H1 (cell line): ENCODE data around the gene TMEM151A. TPM values are rescaled to one million over a fixed set of nuclear protein-coding genes. Genes with fewer than 3 reads are reported as not detected.

ENCODE experiments used
- CTCF ChIA-PET: fragments of 300-600 bp; sonication (Branson Sonifier 250); formaldehyde crosslinking; loops from one replicate; lab custom pipeline; 2021; ENCODE audit not compliant: partially characterized antibody; lab: Charles Lee
- POLR2A ChIA-PET: fragments of 300-600 bp; sonication (Branson Sonifier 250); formaldehyde crosslinking; loops from one replicate; lab custom pipeline; 2021; ENCODE audit warnings: inconsistent platforms; ENCODE audit not compliant: partially characterized antibody; lab: Charles Lee
- DNase-seq, 2 experiments: peaks; one replicate each; pipeline versions ENCODE4 v3.0.0 to v3.0.0-alpha.2; 2010 to 2022; ENCODE audit warnings: low spot score in 2 of 2, low read depth in 1 of 2, mixed read lengths in 1 of 2
- FAIRE-seq: peaks from 2 replicates; lab custom pipeline; 2011; peaks lifted over from hg19 to GRCh38; lab: Jason Lieb, UNC
- H2AFZ ChIP-seq: 2 replicates; pipeline ENCODE4 v1.8.1; 2012; ENCODE audit warnings: low read length, inconsistent platforms
- H2AK5ac ChIP-seq: 2 replicates; pipeline ENCODE4 v1.6.1; 2013; ENCODE audit warnings: low read depth, low read length
- H2BK120ac ChIP-seq: replicated peaks from 2 replicates; pipeline ENCODE3; 2013; ENCODE audit warnings: low read depth, low read length, inconsistent platforms
- H2BK12ac ChIP-seq: 2 replicates; pipeline ENCODE4 v1.6.1; 2013; ENCODE audit warnings: low read depth, low read length
- H2BK15ac ChIP-seq: 2 replicates; pipeline ENCODE4 v1.6.1; 2013; ENCODE audit warnings: low read length
- H2BK20ac ChIP-seq: 2 replicates; pipeline ENCODE4 v1.6.1; 2013; ENCODE audit warnings: low read length
- H2BK5ac ChIP-seq: 2 replicates; pipeline ENCODE4 v1.6.1; 2013; ENCODE audit warnings: low read depth, low read length
- H3K14ac ChIP-seq: 2 replicates; pipeline ENCODE4 v1.6.1; 2013; ENCODE audit warnings: inconsistent platforms; ENCODE audit not compliant: insufficient read length
- H3K18ac ChIP-seq: 2 replicates; pipeline ENCODE4 v1.6.1; 2013; ENCODE audit warnings: low read length; ENCODE audit errors: extremely low read depth
- H3K23ac ChIP-seq: 2 replicates; pipeline ENCODE4 v1.6.1; 2013; ENCODE audit warnings: inconsistent platforms; ENCODE audit not compliant: insufficient read length
- H3K23me2 ChIP-seq: 2 replicates; pipeline ENCODE4 v1.6.1; 2013; ENCODE audit warnings: low read depth, low read length
- H3K27ac ChIP-seq: 2 replicates; pipeline ENCODE4 v1.6.1; 2011; ENCODE audit warnings: low read depth, low read length, inconsistent platforms
- H3K27me3 ChIP-seq, 4 experiments: replicated peaks in 1 of 4; 1 replicate in 1 of 4; 2 replicates in 3 of 4; pipeline versions ENCODE4 v1.6.1 to v1.8.1; 2011 to 2013; ENCODE audit warnings: low read length in 3 of 4, mild to moderate bottlenecking in 3 of 4, inconsistent platforms in 2 of 4, mixed read lengths in 2 of 4, moderate library complexity in 1 of 4; ENCODE audit not compliant: control insufficient read depth in 3 of 4, insufficient read depth in 3 of 4; ENCODE audit errors: extremely low read depth in 1 of 4
- H3K36me3 ChIP-seq, 4 experiments: 2 replicates each; pipeline versions ENCODE4 v1.6.1 to v1.8.1; 2011 to 2013; ENCODE audit warnings: mild to moderate bottlenecking in 4 of 4, low read length in 3 of 4, moderate library complexity in 2 of 4, control low read depth in 1 of 4, inconsistent platforms in 1 of 4; ENCODE audit not compliant: insufficient read depth in 4 of 4, control insufficient read depth in 2 of 4
- H3K4ac ChIP-seq: replicated peaks from 2 replicates; pipeline ENCODE3; 2013; ENCODE audit warnings: low read length, low read depth, mixed read lengths, inconsistent platforms; ENCODE audit not compliant: insufficient read length
- H3K4me1 ChIP-seq, 4 experiments: replicated peaks in 1 of 4; 1 replicate in 1 of 4; 2 replicates in 3 of 4; pipeline versions ENCODE4 v1.6.1 to v1.8.1; 2011 to 2013; ENCODE audit warnings: low read length in 3 of 4, inconsistent platforms in 2 of 4, mixed read lengths in 1 of 4; ENCODE audit not compliant: insufficient read depth in 4 of 4, control insufficient read depth in 3 of 4
- H3K4me2 ChIP-seq, 2 experiments: 2 replicates each; pipeline versions ENCODE4 v1.6.1 to v1.8.1; 2011 to 2013; ENCODE audit warnings: low read depth in 2 of 2, low read length in 2 of 2, control low read depth in 1 of 2, inconsistent platforms in 1 of 2, mild to moderate bottlenecking in 1 of 2; ENCODE audit not compliant: insufficient read depth in 1 of 2
- H3K4me3 ChIP-seq, 4 experiments: fragments of 200-600, 300-600 bp in 1 of 4; sonication (generic), shearing (Covaris generic), sonication (Bioruptor Twin) in 1 of 4; 2 replicates each; pipeline versions ENCODE4 v1.5.1 to v1.8.1; 2011 to 2016; ENCODE audit warnings: low read length in 4 of 4, low read depth in 3 of 4, control low read depth in 2 of 4, inconsistent platforms in 2 of 4, mild to moderate bottlenecking in 2 of 4, mixed read lengths in 1 of 4, moderate library complexity in 1 of 4; ENCODE audit not compliant: insufficient read depth in 2 of 4; ENCODE audit errors: extremely low read depth in 1 of 4
- H3K56ac ChIP-seq: replicated peaks from 2 replicates; pipeline ENCODE3; 2013; ENCODE audit warnings: low read depth, mild to moderate bottlenecking, mixed read lengths, low read length, inconsistent platforms; ENCODE audit not compliant: insufficient read length
- H3K79me1 ChIP-seq: 2 replicates; pipeline ENCODE4 v1.6.1; 2013; ENCODE audit warnings: low read depth, low read length, control low read depth
- H3K79me2 ChIP-seq, 2 experiments: 2 replicates each; pipeline versions ENCODE4 v1.6.1 to v1.8.1; 2012 to 2013; ENCODE audit warnings: low read length in 2 of 2, mild to moderate bottlenecking in 2 of 2, inconsistent platforms in 1 of 2; ENCODE audit not compliant: insufficient read depth in 2 of 2, control insufficient read depth in 1 of 2
- H3K9ac ChIP-seq, 4 experiments: replicated peaks in 1 of 4; 1 replicate in 1 of 4; 2 replicates in 3 of 4; pipeline versions ENCODE4 v1.6.1 to v1.8.1; 2011 to 2013; ENCODE audit warnings: low read depth in 3 of 4, low read length in 3 of 4, control low read depth in 2 of 4, mild to moderate bottlenecking in 2 of 4, moderate library complexity in 2 of 4, inconsistent platforms in 1 of 4; ENCODE audit errors: extremely low read depth in 1 of 4
- H3K9me3 ChIP-seq, 2 experiments: 2 replicates each; pipeline versions ENCODE4 v1.6.1 to v1.8.1; 2012 to 2013; ENCODE audit warnings: mild to moderate bottlenecking in 2 of 2, moderate library complexity in 2 of 2, control low read depth in 1 of 2, inconsistent platforms in 1 of 2, low read depth in 1 of 2, low read length in 1 of 2, mixed read lengths in 1 of 2; ENCODE audit not compliant: insufficient read depth in 2 of 2
- H4K20me1 ChIP-seq, 2 experiments: replicated peaks in 1 of 2; 2 replicates each; pipeline versions ENCODE3 to v1.8.1; 2011 to 2013; ENCODE audit warnings: inconsistent platforms in 2 of 2, low read length in 2 of 2, mild to moderate bottlenecking in 1 of 2; ENCODE audit not compliant: insufficient read depth in 2 of 2, control insufficient read depth in 1 of 2
- H4K5ac ChIP-seq: 2 replicates; pipeline ENCODE4 v1.6.1; 2013; ENCODE audit warnings: low read length, low read depth, mixed read lengths, inconsistent platforms; ENCODE audit not compliant: insufficient read length
- H4K8ac ChIP-seq: 2 replicates; pipeline ENCODE4 v1.8.0; 2013; ENCODE audit warnings: mild to moderate bottlenecking, moderate library complexity, low read length, inconsistent platforms; ENCODE audit not compliant: insufficient read depth; ENCODE audit errors: extremely low read depth
- H4K91ac ChIP-seq: replicated peaks from 2 replicates; pipeline ENCODE3; 2013; ENCODE audit warnings: low read length, mixed read lengths, inconsistent platforms; ENCODE audit not compliant: insufficient read length
- BCL11A ChIP-seq, 2 experiments: IDR thresholded peaks; one replicate each; pipeline ENCODE4 v1.6.1; 2011; ENCODE audit warnings: low read depth in 2 of 2, low read length in 2 of 2, mild to moderate bottlenecking in 2 of 2
- CBX8 ChIP-seq: fragments of 300-800, 300-1000 bp; sonication (generic); IDR thresholded peaks from 2 replicates; pipeline ENCODE4 v1.7.1; 2016; ENCODE audit warnings: low read depth, low read length, borderline replicate concordance
- CEBPB ChIP-seq: IDR thresholded peaks from 2 replicates; pipeline ENCODE4 v1.6.1; 2012; ENCODE audit warnings: low read depth, low read length
- GABPA ChIP-seq: IDR thresholded peaks from 2 replicates; pipeline ENCODE4 v1.6.1; 2011; ENCODE audit warnings: mild to moderate bottlenecking, low read length, moderate library complexity, borderline replicate concordance; ENCODE audit not compliant: insufficient read depth
- GTF2F1 ChIP-seq: IDR thresholded peaks from 2 replicates; pipeline ENCODE4 v1.6.1; 2012; ENCODE audit warnings: low read depth, low read length, improper control_type of control experiment, borderline replicate concordance
- HDAC2 ChIP-seq, 2 experiments: fragments of 300-600 bp in 1 of 2; sonication (generic) in 1 of 2; IDR thresholded peaks; 2 replicates each; pipeline ENCODE4 v1.6.1; 2011 to 2012; ENCODE audit warnings: low read depth in 2 of 2, low read length in 2 of 2, mild to moderate bottlenecking in 2 of 2, moderate library complexity in 2 of 2, borderline replicate concordance in 1 of 2, inconsistent platforms in 1 of 2
- HDAC6 ChIP-seq: IDR thresholded peaks from one replicate; pipeline ENCODE4 v1.7.1; 2012; ENCODE audit warnings: low read depth, mild to moderate bottlenecking, inconsistent platforms, low read length, moderate library complexity
- JUN ChIP-seq: IDR thresholded peaks from 2 replicates; pipeline ENCODE4 v1.6.1; 2011; ENCODE audit warnings: low read depth, mild to moderate bottlenecking, improper control_type of control experiment, low read length
- KDM4A ChIP-seq: IDR thresholded peaks from one replicate; pipeline ENCODE4 v1.7.1; 2012; ENCODE audit warnings: low read depth, mild to moderate bottlenecking, moderate library complexity, low read length, inconsistent platforms; ENCODE audit not compliant: severe bottlenecking
- RBBP5 ChIP-seq: IDR thresholded peaks from 2 replicates; pipeline ENCODE4 v1.7.1; 2012; ENCODE audit warnings: low read depth, mild to moderate bottlenecking, inconsistent platforms, low read length, moderate library complexity, borderline replicate concordance
- SIRT6 ChIP-seq: IDR thresholded peaks from one replicate; pipeline ENCODE4 v1.7.1; 2012; ENCODE audit warnings: low read length, inconsistent platforms
- SP1 ChIP-seq: IDR thresholded peaks from 2 replicates; pipeline ENCODE4 v1.6.1; 2011; ENCODE audit warnings: low read depth, low read length
- TBP ChIP-seq: IDR thresholded peaks from 2 replicates; pipeline ENCODE4 v1.6.1; 2011; ENCODE audit warnings: low read depth, low read length, improper control_type of control experiment
- YY1 ChIP-seq: IDR thresholded peaks from 2 replicates; pipeline ENCODE4 v1.6.1; 2011; ENCODE audit warnings: low read depth, mild to moderate bottlenecking, low read length
- ZNF274 ChIP-seq: IDR thresholded peaks from 2 replicates; pipeline ENCODE4 v1.7.0; 2012; ENCODE audit warnings: low read length, borderline replicate concordance; ENCODE audit errors: extremely low read depth
- WGBS, 2 experiments: shearing (Covaris generic) in 1 of 2; methylation state at CpG; one replicate each; pipeline versions ENCODE4 v1.1.6 to v1.1.7; 2013 to 2015; ENCODE audit warnings: low lambda C conversion rate in 2 of 2, mixed read lengths in 2 of 2, inconsistent platforms in 1 of 2, low coverage in 1 of 2, missing lambda C conversion rate in 1 of 2; ENCODE audit not compliant: insufficient replicate concordance in 2 of 2, insufficient coverage in 1 of 2, insufficient read length in 1 of 2; ENCODE audit errors: extremely low coverage in 1 of 2, missing lambda C conversion rate in 1 of 2; 5-methylcytosine and 5-hydroxymethylcytosine counted together
- polyA plus RNA-seq, 7 experiments: library from polyadenylated mRNA; depleted of rRNA in 3 of 7; stranded (reverse) in 5 of 7; unstranded in 2 of 7; fragments of >200 nt in 5 of 7; fragments of 200-250 nt in 2 of 7; gene quantifications; 1 replicate in 5 of 7; 2 replicates in 1 of 7; 4 replicates in 1 of 7; pipeline versions ENCODE4 v1.2.1 to v1.2.3, GENCODE V29; 2011 to 2013; ENCODE audit warnings: missing spikeins in 2 of 7, mixed read lengths in 2 of 7
- total RNA-seq: library from RNA; stranded (reverse); fragmentation: NEBNext Ultra II Directional; extraction: Animal tissue kit (Norgen Biotek cat#: 25700); gene quantifications from 2 replicates; pipeline ENCODE4 v1.2.1, GENCODE V29; 2021

The TMEM151A gene
- total and polyA plus RNA-seq, 2 of the 8 experiments (the other 6 are each of a cell fraction or from before 2014, with no cell fraction given) = 3.2 TPM

DNA sequence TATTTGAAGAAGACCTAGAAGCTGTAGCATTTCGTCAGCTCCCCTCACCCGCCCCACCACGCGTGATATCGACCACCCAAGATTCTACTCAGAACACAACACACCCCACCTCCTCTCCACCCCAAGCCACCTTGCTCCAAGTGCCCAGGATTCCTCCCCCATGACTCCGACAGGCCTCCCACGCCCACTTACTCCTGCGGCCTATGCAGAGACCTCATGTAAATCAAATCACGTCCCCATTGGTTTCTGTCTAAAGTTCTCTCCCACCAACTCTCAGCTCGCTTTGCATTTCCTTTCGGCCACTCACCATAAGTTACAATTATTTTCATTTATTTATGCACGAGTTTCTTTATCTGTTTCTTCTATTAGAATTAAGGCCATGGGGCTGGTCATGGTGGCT, 11.0 kb downstream of the TMEM151A start:
- POLR2A ChIA-PET = interaction anchor here (0.8 to 1.2 kb wide), 5 partner anchors 10 to 80 kb away, joined by 3 to 4 read pairs (median 3); partner anchors contain the start of gene YIF1A
- no peak for TF ChIP-seq SP1
- TF ChIP-seq GABPA = no peak
- no peak for TF ChIP-seq JUN
- TF ChIP-seq CEBPB = no peak
- no peak for TF ChIP-seq YY1
- TF ChIP-seq ZNF274 = no peak
- TF ChIP-seq RBBP5 = no peak
- no peak for TF ChIP-seq BCL11A (IDR thresholded peaks at IDR 0.05; ENCODE audit: low read depth in 2 of 2, low read length in 2 of 2)
- TF ChIP-seq KDM4A = no peak
- TF ChIP-seq HDAC2 (IDR thresholded peaks at IDR 0.05; ENCODE audit: borderline replicate concordance in 1 of 2, low read depth in 2 of 2, low read length in 2 of 2) = no peak
- no peak for TF ChIP-seq HDAC6
- no peak for TF ChIP-seq SIRT6
- no peak for TF ChIP-seq GTF2F1
- no peak for TF ChIP-seq CBX8
- TF ChIP-seq TBP = no peak

More for the DNA sequence above, 11.0 kb downstream of the TMEM151A start:
- no peaks in the 10 kb centered on the region for H3K23me2 ChIP-seq
- H3K4me2 ChIP-seq = no peak overlapping the region
- no peak overlapping the region for H2BK15ac ChIP-seq
- H2BK5ac ChIP-seq = no peak overlapping the region
- no peaks in the 10 kb centered on the region for H3K79me1 ChIP-seq
- H3K56ac ChIP-seq = no peak overlapping the region
- H2BK120ac ChIP-seq = no peak overlapping the region
- H3K9me3 ChIP-seq = no peaks in the 10 kb centered on the region
- H2BK12ac ChIP-seq = no peak overlapping the region
- H3K79me2 ChIP-seq = no peaks in the 10 kb centered on the region
- no peak overlapping the region for H3K9ac ChIP-seq
- H3K14ac ChIP-seq = no peak overlapping the region
- H3K4me1 ChIP-seq = peaks cover 0 to 5% (median 2%) of the 10 kb centered on the region in 4 experiments; a peak in 4 of 7 replicates
- no peak overlapping the region for H3K4ac ChIP-seq
- H3K36me3 ChIP-seq = no peaks in the 10 kb centered on the region
- no peaks in the 10 kb centered on the region for H3K27me3 ChIP-seq
- H4K5ac ChIP-seq = no peak overlapping the region
- no peak overlapping the region for H3K18ac ChIP-seq
- CTCF ChIA-PET = interaction anchor here (0.7 to 6.6 kb wide), 9 partner anchors 9 to 88 kb away, joined by 3 to 75 read pairs (median 5); partner anchors contain the start of genes RIN1 and YIF1A
- H2AK5ac ChIP-seq = no peak overlapping the region
- no peak overlapping the region for H3K27ac ChIP-seq
- no peak overlapping the region; the same call in 1 of the 2 replicates for H2AFZ ChIP-seq
- no peak overlapping the region for H3K23ac ChIP-seq
- H2BK20ac ChIP-seq = no peak overlapping the region
- no peak for DNase-seq
- no peak overlapping the region for H3K4me3 ChIP-seq
- whole genome bisulfite sequencing, 2 experiments = 92% methylated on average over 12 of the region's 12 CpGs; no CpG with 5 or more reads in 1 of the 2 experiments
- no peak for FAIRE-seq
- no peak overlapping the region for H4K91ac ChIP-seq
- no peaks in the 10 kb centered on the region for H4K20me1 ChIP-seq
- no peak overlapping the region for H4K8ac ChIP-seq
